Gastrocnemius medialis (tissue), 4 donors: ENCODE results near the gene GSAP. TPM values are rescaled to one million over a fixed set of nuclear protein-coding genes. Genes with fewer than 3 reads are reported as not detected.

Source experiments
- ATAC-seq, 2 donors: fragments of 150-250 bp; one replicate each; pipeline ENCODE4 v1.9.1; 2016
- DNase-seq, 2 donors: peaks; one replicate each; pipeline ENCODE4 v3.0.0-alpha.2; 2019
- H3K27ac ChIP-seq, 4 donors: fragments of 200-600 bp; sonication (generic); 1 replicate in 1 of 4; 2 replicates in 3 of 4; pipeline ENCODE4 v1.5.1; 2016 to 2018; ENCODE audit warnings: mild to moderate bottlenecking in 2 of 4, moderate library complexity in 1 of 4
- H3K27me3 ChIP-seq, 3 donors: fragments of 200-600 bp; sonication (generic) in 2 of 3; 1 replicate in 1 of 3; 2 replicates in 2 of 3; pipeline versions ENCODE4 v1.5.1 to v1.6.0; 2016 to 2019; ENCODE audit warnings: mild to moderate bottlenecking in 1 of 3, moderate library complexity in 1 of 3
- H3K36me3 ChIP-seq, 2 donors: fragments of 200-600 bp; sonication (generic) in 1 of 2; one replicate each; pipeline ENCODE4 v1.5.1; 2017 to 2018
- H3K4me1 ChIP-seq, 2 donors: fragments of 200-600 bp; sonication (generic) in 1 of 2; one replicate each; pipeline ENCODE4 v1.5.1; 2016 to 2017; ENCODE audit warnings: mild to moderate bottlenecking in 2 of 2
- H3K4me3 ChIP-seq, 4 donors: fragments of 200-600 bp; sonication (generic) in 3 of 4; 1 replicate in 1 of 4; 2 replicates in 3 of 4; pipeline ENCODE4 v1.5.1; 2016 to 2019; ENCODE audit warnings: mild to moderate bottlenecking in 2 of 4
- H3K9me3 ChIP-seq, 3 donors: fragments of 200-600 bp; sonication (generic) in 2 of 3; 1 replicate in 1 of 3; 2 replicates in 2 of 3; pipeline ENCODE4 v1.5.1; 2016 to 2019
- CTCF ChIP-seq, 5 experiments: fragments of 450-650 bp in 3 of 5; fragments of 200-600 bp in 2 of 5; sonication (generic) in 2 of 5; IDR thresholded peaks in 4 of 5; conservative IDR thresholded peaks in 1 of 5; 1 replicate in 4 of 5; 2 replicates in 1 of 5; pipeline ENCODE4 v1.5.1; 2016 to 2019; ENCODE audit warnings: antibody characterized with exemption in 5 of 5, mild to moderate bottlenecking in 3 of 5, moderate library complexity in 3 of 5
- POLR2A ChIP-seq, 2 donors: fragments of 450-650 bp; IDR thresholded peaks; one replicate each; pipeline ENCODE4 v1.6.1; 2017; ENCODE audit warnings: antibody characterized with exemption in 2 of 2, mild to moderate bottlenecking in 2 of 2, moderate library complexity in 2 of 2
- in situ Hi-C, 4 donors: fragments of 200-750 bp; cut with MboI; loops; one replicate each; pipeline versions ENCODE4 v1.15.0 to v1.8.0; 2017; ENCODE audit warnings: low sequenced_read_pairs in 4 of 4
- intact Hi-C: fragments of 100-400 bp; cut with DNase I; formaldehyde crosslinking; loops from one replicate; pipeline ENCODE4 v1.15.1; 2023; ENCODE audit warnings: low total_unique reads
- total RNA-seq, 4 donors: library from RNA; depleted of rRNA; stranded (reverse); fragments of >200 nt; gene quantifications; one replicate each; pipeline versions ENCODE4 v1.1.0 to v1.2.3, GENCODE V29; 2016

GSAP gene
- total RNA-seq, 4 donors from 2014 or later = 1.2 to 8.3 (median 2.5) TPM

GRCh38 chr7:77331938-77332695 is 84.0 kb downstream of the GSAP start:
- Histone ChIP-seq H3K9me3 (no peaks in the 10 kb centered on the region), H3K4me3 (no peak overlapping the region), H3K27ac (no peak overlapping the region), H3K36me3 (no peaks in the 10 kb centered on the region), H3K4me1 (peaks cover 24 to 37% of the 10 kb centered on the region in 2 donors), H3K27me3 (no peaks in the 10 kb centered on the region)
- ATAC-seq = peak; percentile 84 to 92
- intact Hi-C loops = loop anchor here (10.0 kb wide), 2 partner anchors 207 to 707 kb away; partner anchors contain the start of genes CCDC146 and POMZP3
- in situ Hi-C loops = loop anchor here in 3 of 4 donors (10.0 to 25.0 kb wide), 3 partner anchors 195 to 220 kb away; partner anchors contain the start of gene CCDC146 (in 2 of the 3)
- TF ChIP-seq POLR2A (IDR thresholded peaks at IDR 0.05) (no peak), CTCF (IDR thresholded peaks at IDR 0.05 in 4 of 5, conservative IDR thresholded peaks at IDR 0.05 in 1 of 5) (peak; percentile 61 to 75 (median 71))
- DNase-seq = peak; percentile 28 to 54

- intact Hi-C loops = loop anchor here (10.0 kb wide), 2 partner anchors 206 to 706 kb away; partner anchors contain the start of genes CCDC146 and POMZP3
- no peak for DNase-seq
- Histone ChIP-seq H3K27me3 (no peaks in the 10 kb centered on the region), H3K4me3 (no peak overlapping the region), H3K36me3 (no peaks in the 10 kb centered on the region), H3K4me1 (peaks cover 17 to 30% of the 10 kb centered on the region in 2 donors), H3K27ac (peak overlapping the region; percentile 47 to 75 (median 74)), H3K9me3 (no peaks in the 10 kb centered on the region)
- in situ Hi-C loops = loop anchor here in 3 of 4 donors (10.0 to 25.0 kb wide), 3 partner anchors 193 to 218 kb away; partner anchors contain the start of gene CCDC146 (in 2 of the 3)
- peak; percentile 61 to 62 for ATAC-seq
- TF ChIP-seq CTCF (IDR thresholded peaks at IDR 0.05 in 4 of 5, conservative IDR thresholded peaks at IDR 0.05 in 1 of 5) = no peak
- TF ChIP-seq POLR2A (IDR thresholded peaks at IDR 0.05) = no peak
Measured at GRCh38 chr7:77330169-77330882, 85.8 kb downstream of the GSAP start.

GRCh38 chr7:77329466-77330168 is 86.5 kb downstream of the GSAP start:
- intact Hi-C loops (loop anchor here (10.0 kb wide), 2 partner anchors 205 to 705 kb away; partner anchors contain the start of genes CCDC146 and POMZP3), in situ Hi-C loops (loop anchor here in 3 of 4 donors (10.0 to 25.0 kb wide), 3 partner anchors 192 to 217 kb away; partner anchors contain the start of gene CCDC146 (in 2 of the 3))
- no peak for DNase-seq
- no peak for ATAC-seq
- Histone ChIP-seq H3K27me3 (no peaks in the 10 kb centered on the region), H3K36me3 (no peaks in the 10 kb centered on the region), H3K9me3 (no peaks in the 10 kb centered on the region), H3K4me1 (peaks cover 13 to 28% of the 10 kb centered on the region in 2 donors), H3K27ac (peak overlapping the region; percentile 47 to 75 (median 74)), H3K4me3 (no peak overlapping the region)
- TF ChIP-seq POLR2A (IDR thresholded peaks at IDR 0.05) (no peak), CTCF (IDR thresholded peaks at IDR 0.05 in 4 of 5, conservative IDR thresholded peaks at IDR 0.05 in 1 of 5) (no peak)

GRCh38 chr7:77328669-77329068 is 87.5 kb downstream of the GSAP start:
- peaks cover 13 to 28% of the 10 kb centered on the region in 2 donors for H3K4me1 ChIP-seq

More at GRCh38 chr7:77328669-77329068, 87.5 kb downstream of the GSAP start:
- ATAC-seq (no peak), DNase-seq (no peak)
- Histone ChIP-seq H3K4me3 (no peak overlapping the region), H3K27ac (peak overlapping the region; percentile 27 to 75 (median 62)), H3K9me3 (no peaks in the 10 kb centered on the region), H3K36me3 (no peaks in the 10 kb centered on the region), H3K27me3 (no peaks in the 10 kb centered on the region)
- no peak for TF ChIP-seq CTCF (IDR thresholded peaks at IDR 0.05 in 4 of 5, conservative IDR thresholded peaks at IDR 0.05 in 1 of 5)
- TF ChIP-seq POLR2A (IDR thresholded peaks at IDR 0.05) = no peak
- in situ Hi-C loops (loop anchor here in 2 of 4 donors (25.0 kb wide), 2 partner anchors 191 to 216 kb away; partner anchors contain the start of gene CCDC146 (in 1 of the 2)), intact Hi-C loops (no loop called here)
